GM21367 (cell line): Measurements from ENCODE around the gene SYNGR3.
"Not testable (repeated sequence)": the region's sequence is repeated elsewhere in the genome, so short reads cannot be mapped to it uniquely, and the experiment has no call there.

ENCODE experiments used
- ATAC-seq: cut with Tn5 transposase; IDR thresholded peaks from one replicate; pipeline ENCODE4 v1.9.1; 2021; ENCODE audit not compliant: unreplicated experiment

SYNGR3 gene

DNA sequence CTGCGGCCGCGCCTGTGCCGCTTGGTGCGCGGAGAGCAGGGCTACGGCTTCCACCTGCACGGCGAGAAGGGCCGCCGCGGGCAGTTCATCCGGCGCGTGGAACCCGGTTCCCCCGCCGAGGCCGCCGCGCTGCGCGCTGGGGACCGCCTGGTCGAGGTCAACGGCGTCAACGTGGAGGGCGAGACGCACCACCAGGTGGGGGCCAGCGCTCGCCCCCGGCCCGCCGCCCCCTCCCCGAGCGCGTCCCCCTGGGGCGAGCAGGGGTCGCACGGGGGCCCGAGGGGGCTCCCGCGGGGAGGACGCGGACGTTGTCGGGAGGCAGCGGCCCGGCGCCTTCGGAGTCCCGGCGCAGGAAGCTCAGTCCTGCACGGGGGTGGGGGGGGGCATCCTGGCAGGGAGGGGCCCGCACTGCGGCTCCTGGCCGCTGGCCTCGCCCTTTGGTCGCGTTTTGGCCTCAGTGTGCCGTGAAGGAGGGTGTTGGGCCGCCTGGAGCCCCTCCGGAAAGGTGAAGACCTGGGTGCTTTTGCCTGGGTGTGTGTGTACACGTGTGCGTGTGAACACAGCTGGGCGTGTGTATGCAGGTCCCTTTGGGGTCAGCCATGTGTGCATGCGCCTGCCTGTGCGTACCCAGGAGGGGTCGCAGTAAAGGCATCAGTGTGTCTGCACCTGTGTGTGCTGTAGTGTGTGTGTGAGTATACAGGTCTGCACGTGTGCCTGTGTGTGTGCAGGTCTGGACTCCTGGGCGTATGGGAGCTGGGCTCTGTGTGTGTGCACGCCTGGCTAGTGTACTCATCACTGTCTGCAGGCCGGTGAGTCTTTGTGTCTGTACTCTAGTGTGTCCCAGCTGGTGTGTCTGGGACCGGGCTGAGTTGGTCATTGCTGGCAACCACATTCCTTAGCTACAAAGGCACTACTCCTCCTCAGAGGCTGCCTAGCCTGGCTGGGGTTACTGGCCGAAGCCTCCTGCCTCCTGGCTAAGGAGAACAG is 37.5 kb downstream of the SYNGR3 start:
- ATAC-seq = no peak

DNA sequence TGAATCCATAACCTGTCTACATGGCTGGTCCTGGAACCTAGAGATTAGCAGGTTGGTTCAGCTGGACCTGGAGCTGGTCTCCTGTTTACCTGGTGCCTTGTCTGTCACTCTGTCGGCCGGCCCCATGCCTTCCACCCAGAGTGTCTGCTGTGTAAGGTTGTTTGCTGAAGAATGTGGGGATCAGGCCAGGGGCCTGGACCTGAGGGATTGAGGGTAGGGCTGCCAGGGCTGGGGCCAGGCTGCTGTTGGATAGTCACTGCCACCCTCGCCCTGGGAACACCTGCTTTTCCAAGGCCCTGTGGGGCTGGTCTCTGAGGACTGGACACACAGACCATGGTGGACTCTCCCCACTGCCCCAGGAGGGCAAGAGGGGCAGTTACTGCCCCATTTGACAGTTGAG is 38.4 kb downstream of the SYNGR3 start:
- ATAC-seq = no peak

- ATAC-seq = no peak
These were observed 39.0 kb downstream of the SYNGR3 start for GRCh38 chr16:2028620-2029220.

DNA sequence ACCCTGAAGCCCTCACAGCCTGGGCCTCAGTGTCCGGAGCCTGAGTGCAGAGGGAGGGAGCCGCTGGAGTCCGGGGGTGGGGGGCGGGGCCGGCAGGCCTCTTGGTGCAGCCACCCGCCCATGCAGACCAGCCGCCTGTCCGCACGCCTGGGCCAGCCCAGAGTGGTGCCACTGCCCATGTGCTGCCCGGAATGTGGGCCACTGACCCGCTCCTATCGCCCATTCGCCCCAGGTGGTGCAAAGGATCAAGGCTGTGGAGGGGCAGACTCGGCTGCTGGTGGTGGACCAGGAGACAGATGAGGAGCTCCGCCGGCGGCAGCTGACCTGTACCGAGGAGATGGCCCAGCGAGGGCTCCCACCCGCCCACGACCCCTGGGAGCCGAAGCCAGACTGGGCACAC is 39.6 kb downstream of the SYNGR3 start:
- no peak for ATAC-seq

GRCh38 chr16:2030036-2030435 is 40.3 kb downstream of the SYNGR3 start:
- ATAC-seq = no peak

DNA sequence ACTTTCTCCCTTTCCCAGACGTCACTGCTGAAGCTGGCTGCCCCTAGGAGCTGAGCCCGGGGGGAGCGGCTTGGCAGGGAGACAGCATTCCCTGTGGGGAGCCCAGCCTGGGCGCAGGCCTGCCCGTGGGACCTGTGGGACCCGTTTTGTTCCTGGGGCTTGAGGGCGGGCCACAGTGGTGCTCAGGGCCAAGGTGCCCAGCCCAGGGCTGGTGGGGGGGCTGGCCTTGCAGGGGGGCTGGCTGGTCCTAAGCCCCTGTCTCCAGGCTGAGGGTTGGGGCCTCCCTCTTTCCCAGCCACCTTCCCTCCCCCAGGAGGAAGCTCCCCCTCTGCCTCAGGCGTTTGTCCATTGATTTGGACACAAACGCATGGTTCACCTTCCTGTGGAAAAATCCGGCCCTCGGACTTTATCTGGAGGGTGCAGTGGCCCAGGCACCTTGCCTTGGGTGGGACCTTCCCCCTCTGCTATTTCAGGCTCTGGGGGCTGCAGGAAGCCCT is 41.4 kb downstream of the SYNGR3 start:
- no peak for ATAC-seq

GRCh38 chr16:2032285-2033056 is 42.7 kb downstream of the SYNGR3 start:
- no peak for ATAC-seq

DNA sequence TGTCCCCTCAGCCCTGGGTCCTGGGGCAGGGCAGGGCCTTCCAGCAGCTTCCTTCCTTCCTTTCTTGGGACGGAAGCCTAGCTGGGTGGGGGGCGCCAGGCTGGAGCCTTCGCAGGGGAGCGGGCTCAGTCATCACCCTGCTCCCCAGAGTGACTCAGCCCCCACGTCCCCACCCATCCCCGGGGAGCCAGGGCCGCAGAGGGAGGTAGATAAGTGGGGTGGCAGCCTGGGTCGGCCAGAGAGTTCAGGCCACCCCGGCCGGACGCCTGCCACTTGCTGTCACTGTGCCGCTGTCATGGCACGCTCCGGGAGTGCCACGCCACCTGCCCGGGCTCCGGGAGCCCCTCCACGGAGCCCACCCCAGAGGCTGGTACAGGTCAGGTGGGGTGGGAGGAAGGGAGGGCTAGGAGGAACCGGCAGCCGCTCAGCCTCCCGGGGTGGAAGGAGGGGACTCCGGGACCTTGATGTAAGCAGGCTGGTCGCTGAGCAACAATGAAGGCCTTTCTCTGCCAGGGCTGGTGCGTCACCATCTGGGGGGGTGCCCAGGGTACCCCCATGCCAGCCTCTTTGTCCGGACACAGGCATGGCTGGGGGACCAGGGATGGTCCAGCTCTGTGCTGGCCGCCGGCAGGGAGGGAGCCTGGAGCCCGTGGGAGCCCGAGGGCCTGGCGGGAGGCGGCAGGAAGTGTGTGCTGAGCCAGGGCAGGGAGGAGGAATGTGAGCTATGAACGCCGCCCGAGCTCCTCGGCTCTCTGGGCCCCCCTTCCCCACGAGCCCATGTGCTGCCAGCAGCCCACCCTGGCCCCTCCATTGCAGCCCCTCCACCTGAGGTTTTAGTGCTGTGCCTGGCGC is 43.5 kb downstream of the SYNGR3 start:
- no peak for ATAC-seq

GRCh38 chr16:2033909-2034695 is 44.3 kb downstream of the SYNGR3 start:
- not testable (repeated sequence) for ATAC-seq

DNA sequence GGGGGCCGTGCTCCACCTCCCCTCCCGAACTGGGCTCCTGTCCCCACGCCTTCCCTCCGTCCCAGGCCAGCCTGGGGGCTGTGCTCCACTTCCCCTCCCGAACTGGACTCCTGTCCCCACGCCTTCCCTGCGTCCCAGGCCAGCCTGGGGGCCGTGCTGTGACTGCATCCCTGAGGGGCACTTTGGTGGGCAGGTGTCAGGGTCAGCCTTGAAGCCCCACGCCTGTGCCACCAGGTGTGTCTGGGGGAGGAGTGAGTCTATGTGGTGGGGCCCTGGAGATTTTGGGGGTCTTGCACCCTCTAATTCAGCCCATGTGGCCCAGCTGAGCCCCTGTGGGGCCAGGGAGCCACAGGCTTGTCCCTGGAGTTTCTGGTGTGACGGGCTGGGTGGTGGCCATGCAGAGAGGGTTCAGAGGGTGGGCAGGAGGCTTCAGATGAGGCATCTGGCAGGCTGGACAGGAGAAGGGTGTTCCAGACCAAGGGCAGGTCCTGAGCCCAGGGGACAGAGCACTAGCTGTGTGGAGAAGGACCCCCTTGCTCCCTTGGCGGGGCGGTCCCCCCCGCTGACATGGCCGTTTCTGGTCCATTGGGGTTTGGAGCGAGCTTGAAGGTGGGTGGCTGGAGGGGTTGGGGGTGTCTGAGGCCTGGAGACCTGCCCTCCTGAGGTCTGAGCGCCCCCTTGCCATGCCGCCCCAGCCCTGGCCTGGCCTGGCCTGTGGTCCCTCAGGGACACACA is 45.1 kb downstream of the SYNGR3 start:
- no peak for ATAC-seq

DNA sequence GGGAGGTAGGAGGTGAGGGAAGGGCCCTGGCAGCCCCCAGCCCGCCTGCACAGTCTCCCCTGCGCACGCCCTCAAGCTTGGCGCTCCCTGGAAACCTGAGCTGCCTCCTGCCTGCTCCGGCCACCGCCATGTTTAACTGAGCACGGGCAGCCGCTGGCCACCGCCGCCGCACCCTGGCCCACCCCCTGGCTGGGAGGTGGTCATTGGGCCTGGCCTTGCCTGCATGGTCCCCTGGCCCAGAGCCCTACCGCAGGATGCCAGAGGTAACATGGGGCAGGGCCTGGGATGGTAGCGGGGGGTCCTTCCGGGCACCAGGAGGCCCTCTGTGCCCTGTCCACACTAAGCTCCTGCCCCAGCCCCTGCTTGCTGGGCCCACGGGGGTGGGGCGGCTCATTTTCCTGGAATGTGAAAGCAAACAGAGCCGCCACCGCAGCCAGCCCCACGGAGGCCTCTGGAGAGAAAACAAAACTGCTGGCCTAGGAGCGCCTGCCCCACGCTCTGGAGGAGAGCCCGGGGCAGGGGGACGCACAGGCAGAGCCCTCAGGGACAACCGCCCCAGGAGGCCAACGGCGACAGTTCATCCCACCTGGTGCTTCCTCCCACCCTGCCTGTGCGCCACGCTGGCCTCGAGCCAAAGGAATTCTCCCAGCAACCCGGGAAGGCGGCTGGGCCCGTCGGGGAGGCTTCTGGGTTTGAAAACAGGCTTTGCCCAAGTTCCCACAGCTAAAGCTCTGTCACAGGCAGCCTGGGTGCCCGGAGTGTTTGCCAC is 45.8 kb downstream of the SYNGR3 start:
- no peak for ATAC-seq

GRCh38 chr16:2036200-2036966 is 46.6 kb downstream of the SYNGR3 start:
- no peak for ATAC-seq

DNA sequence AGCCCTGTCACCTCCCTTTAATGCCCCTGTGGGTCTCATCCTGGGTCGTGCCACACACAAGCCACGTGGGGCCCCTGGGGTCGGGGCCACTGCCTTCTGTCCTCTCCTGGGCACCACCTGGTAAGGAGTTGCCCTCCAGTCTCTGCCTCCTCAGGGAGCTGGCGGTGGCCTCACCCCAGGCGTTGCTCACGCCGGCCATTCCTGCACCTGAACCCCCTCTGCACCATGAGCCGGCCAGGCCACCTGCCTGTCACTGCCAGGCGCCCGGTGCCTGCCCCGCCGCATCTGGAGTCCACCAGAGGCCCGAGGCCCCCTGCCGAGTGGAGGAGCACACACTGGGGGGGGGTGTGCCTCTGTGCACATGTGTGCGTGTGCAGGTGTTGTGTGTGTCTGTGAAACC is 47.3 kb downstream of the SYNGR3 start:
- ATAC-seq = no peak

DNA sequence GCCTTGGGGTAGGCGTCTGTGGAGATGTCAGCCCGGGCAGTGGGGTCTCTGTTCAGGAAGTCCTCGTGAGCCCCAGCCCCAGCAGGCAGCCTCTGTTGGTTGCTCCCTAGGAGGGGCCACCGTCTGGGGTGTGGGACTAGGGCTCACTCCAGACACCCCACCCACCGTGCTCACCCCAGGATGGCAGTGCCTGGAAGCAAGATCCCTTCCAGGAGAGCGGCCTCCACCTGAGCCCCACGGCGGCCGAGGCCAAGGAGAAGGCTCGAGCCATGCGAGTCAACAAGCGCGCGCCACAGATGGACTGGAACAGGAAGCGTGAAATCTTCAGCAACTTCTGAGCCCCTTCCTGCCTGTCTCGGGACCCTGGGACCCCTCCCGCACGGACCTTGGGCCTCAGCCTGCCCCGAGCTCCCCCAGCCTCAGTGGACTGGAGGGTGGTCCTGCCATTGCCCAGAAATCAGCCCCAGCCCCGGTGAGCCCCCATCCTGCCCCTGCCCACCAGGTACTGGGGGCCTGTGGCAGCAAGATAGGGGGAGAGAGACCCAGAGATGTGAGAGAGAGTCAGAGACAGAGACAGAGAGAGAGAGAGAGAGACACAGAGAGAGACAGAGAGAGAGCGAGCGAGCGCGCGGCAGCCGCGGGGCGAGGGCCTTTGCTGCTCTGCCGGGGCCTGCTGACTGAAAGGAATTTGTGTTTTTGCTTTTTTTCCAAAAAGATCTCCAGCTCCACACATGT is 48.0 kb downstream of the SYNGR3 start:
- no peak for ATAC-seq

- ATAC-seq = no peak
These were observed 48.8 kb downstream of the SYNGR3 start for GRCh38 chr16:2038382-2039231.
